NCI-H1105 (cell line): ENCODE measurements around the gene CCDC178.
"Not testable (repeated sequence)": the region's sequence is repeated elsewhere in the genome, so short reads cannot be mapped to it uniquely, and the experiment has no call there.

ENCODE experiments used
- DNase-seq: peaks from one replicate; lab custom pipeline; 2025; lab: John Stamatoyannopoulos, UW

Gene CCDC178

DNA sequence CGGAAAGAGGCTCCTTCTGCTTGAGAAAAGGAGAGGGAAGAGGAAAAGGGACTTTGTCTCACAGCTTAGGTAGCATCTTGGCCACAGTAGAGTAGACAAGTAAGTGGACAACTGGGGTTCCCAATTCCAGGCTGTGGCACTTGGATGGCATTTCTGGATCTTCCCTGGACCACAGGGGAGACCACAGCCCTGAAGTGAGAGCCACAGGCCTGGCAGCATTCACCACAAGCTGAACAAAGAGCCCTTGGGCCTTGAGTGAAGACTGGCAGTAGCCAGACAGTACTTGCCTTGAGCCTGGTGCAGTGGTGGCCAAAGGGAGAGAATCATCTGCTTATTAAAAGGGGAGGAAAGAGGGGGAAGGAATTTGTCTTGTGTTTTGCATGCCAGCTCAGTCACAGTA is 441.6 kb downstream of the CCDC178 start:
- no peak for DNase-seq

GRCh38 chr18:32998285-32998684 is 442.2 kb downstream of the CCDC178 start:
- DNase-seq, result no peak

DNA sequence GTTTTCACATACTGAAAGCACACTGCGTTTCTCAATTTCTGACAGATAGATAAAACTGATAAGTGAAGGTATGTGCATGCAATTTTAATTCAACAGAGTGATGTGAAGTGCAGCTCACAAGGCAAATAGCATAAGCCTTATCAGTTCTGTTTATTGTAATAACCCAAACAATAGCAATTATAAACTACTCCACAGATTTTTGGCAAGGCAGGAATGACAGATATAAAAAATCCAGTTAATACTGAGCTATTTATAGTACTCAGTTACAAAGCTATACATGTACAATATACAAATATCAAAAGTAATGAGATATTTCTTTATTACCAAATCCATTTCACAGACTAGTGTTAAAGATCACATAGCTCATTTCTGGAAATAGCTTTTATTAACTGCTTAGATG is 456.8 kb downstream of the CCDC178 start:
- DNase-seq, result no peak

GRCh38 chr18:32980896-32981295 is 459.6 kb downstream of the CCDC178 start:
- no peak for DNase-seq

DNA sequence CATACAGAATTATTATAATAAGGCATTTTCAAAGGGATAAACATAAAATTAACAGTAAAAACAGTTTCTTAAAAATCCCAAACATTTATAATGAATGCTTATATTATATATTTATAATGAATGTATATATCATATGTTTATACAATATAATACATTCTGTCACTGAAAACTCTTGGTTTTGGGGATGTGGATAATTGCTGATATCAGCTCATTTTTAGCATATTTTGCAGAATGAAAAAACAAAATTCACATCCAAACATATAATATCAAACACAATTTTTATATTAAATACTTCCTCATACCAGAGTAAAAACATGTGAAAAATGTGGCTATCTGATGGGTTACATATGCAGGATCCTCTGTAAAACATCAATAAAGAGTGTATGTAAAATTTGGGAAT is 465.0 kb downstream of the CCDC178 start:
- no peak for DNase-seq

DNA sequence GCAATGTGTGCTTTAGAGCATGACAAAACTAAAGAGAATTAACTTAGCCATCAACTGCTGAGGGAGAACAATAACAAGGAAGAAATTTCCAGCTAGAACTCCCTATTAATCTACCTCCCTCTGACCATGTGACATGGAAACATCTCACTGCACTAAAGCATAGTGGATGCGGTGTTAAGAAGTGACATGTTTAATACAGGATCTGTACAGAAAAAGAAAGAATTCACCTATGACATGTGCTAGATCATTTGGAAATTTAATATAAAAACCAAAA is 465.4 kb downstream of the CCDC178 start:
- DNase-seq, result no peak

- peak; percentile 77 for DNase-seq
Observed at GRCh38 chr18:32974421-32975162, 465.9 kb downstream of the CCDC178 start.

DNA sequence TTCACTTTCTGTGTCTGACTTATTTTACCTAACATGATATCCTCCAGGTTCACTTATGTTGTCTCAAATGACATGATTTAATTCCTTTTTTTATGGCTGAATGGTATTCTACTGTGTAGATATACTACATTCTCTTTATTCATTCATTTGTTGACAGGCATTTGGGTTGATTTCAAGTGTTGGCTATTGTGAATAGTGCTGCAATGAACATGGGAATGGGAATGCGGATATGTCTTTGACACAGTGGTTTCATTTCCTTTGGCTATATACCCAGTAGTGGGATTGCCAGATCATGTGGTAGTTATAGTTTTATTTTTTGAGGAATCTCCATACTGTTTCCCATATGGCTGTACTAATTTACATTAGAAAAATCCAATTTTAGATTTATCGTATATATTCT is 472.3 kb downstream of the CCDC178 start:
- DNase-seq, result no peak

- DNase-seq, result no peak
Observed at GRCh38 chr18:32966141-32966540, 474.4 kb downstream of the CCDC178 start.

- DNase-seq, result no peak
Observed at GRCh38 chr18:32961538-32961937, 479.0 kb downstream of the CCDC178 start.

DNA sequence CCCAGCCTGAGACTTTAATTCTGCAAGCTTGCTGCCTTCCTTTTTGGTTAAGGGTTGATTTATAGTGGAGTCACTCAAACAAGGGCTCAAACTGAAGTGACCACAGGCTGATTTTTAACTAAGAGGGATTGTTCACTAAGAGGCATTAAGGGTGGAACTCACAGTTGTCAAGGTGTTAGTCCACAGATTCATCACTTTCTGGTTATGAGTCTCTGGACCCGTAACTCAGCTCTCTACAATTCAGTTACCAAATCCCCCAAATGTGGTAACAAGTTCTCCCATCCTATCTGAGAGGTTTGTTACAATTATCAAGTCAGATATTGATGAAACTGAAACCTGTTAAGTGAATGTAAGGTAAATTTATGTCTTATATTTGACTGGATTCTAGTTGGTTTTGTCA is 481.8 kb downstream of the CCDC178 start:
- no peak for DNase-seq

DNA sequence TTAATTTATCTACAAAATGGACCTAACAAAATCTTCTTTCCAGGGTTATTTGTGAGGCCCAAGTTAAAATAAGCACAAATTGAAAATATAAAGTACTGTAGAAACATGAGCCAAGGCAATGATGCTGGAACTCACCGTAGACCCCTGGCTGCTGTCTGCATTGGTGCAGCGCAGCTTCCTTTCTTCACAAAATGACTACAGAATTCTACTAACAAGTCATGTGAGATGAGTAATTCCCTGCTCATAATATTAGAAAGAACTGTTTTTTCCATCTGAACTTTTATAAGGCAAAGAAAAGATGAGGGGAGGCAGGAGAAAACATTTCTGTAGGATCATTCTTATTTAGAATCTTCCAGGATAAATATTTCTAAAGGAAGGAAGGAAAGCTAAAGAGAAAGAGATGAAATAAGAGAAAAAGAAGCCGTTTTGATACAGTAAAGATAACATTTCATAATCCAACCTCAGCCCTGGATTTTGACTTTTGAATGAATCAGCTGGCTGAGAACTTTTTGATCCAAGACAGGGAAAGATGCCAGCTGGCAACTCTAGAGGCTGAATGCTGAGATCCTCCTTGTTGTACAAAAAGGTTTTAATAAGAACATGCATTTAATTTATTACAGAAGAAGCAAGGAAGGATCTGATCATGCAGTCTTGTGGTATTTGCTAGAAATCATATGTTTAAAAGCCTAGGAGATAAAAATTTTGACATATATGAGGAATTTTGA is 483.8 kb downstream of the CCDC178 start:
- DNase-seq, result no peak

DNA sequence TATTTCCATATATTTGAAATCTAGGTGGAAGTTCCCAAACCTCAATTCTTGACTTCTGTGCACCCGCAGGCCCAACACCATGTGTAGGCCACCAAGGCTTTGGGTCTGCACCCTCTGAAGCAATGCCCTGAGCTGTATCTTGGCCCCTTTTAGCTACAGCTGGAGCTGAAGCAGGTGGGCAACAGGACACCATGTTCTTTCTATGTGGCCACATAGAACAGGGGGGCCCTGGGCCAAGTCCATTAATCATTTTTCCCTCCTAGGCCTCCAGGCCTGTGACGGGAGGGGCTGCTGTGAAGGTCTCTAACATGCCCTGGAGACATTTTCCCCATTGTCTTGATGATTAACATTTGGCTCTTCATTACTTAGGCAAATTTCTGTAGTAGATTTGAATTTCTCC is 488.2 kb downstream of the CCDC178 start:
- not testable (repeated sequence) for DNase-seq

DNA sequence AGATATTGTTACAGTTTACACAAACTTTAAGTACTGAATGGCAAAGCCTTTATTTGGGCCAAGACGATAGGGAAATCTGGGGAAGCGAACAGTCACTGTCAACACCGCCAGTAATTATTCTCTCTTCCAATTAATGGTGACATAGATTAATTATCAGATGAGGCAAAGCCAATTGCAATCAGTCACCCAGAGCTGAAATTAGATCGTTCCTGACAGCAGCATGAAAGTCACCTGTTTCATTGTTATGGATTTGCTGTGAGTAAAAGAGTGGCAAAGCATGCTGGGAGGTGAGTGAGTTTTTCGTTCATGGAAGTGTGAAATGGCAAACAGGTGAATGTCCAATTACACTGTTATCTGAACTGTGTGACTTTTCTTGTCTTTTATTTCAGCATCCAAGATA is 502.9 kb downstream of the CCDC178 start:
- DNase-seq, result peak; percentile 49

DNA sequence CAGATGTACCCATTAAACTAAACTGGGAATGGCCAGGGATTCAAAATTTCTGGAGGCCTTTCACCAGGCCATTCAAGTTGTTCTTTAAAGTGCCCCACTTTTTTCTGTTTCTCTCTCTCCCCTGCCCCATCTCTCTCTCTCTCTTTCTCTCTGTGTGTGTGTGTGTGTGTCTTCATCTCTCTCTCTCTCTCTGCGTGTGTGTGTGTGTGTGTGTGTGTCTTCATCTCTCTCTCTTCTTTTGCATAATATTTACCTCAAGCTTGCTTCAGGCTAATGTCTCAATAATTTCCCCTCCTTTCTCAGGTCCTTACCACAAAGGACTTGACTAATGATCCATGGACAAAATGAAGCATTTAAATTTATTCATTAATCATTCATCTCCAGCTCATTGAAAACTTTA is 503.5 kb downstream of the CCDC178 start:
- DNase-seq, result no peak

DNA sequence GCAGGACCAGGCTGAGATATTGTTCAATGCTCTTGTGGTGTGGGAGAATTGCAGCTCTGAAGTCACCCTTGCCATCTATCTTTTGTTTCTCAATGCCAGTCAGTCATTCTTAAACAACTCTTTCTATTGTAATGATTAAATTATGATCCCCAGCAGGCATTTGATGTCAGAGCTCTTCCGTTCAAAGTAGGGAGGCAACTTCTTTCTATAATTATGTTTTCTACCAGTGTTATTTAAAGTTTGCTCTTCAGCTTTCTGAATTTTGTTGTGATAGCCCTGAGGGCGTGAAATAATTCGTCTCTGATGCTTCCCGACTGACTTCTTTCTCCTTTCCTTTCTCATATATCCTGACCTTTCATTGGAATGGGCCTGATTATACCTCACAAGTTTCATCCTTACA is 506.3 kb downstream of the CCDC178 start:
- no peak for DNase-seq

DNA sequence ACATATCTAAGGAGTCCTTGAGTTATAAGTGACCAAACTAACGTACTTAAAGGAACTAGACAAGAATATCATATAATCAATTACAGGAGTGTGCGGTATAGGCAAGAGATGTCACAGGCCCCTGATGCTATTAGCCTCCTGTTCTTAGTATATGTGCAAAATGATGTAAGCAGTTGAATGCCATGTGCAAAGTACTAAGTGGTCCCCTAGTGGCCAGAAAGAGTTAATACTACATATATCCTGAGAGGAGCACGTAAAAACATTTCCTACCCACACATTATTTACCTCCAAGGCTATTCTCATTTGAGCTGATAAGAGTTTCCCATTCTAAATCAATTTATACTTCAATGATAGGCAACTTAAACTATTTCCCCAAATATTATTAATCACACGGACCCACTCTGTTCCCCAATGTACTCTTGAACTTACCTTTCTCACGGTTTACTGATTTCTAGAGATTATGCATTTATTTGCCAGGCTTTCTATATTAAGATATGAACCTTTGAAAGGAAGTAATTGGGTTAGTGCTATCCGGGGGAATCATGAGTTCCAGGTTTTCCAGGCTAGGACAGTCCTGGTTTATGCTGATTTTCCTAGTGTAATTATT is 509.7 kb downstream of the CCDC178 start:
- peak; percentile 3 for DNase-seq

DNA sequence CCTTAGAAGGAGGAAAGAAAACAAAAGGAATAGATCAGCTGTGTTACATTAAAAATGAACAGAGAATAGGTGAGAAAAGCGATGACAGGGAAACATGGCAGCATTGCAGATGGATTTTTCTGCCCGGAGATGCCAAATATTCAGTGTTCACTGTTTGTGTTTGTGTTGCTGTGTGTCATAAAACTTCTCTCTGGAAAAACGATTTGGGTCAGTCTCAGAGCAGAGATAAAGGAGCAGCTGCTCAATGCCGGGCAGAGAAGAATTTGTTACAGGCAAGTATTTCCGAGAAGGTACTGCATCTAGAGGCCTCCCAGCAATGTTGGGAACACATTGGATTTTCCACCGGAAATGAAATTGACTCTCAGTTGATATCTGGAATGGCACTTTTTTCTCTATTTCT is 511.3 kb downstream of the CCDC178 start:
- DNase-seq, result no peak

GRCh38 chr18:32922951-32923430 is 517.5 kb downstream of the CCDC178 start:
- DNase-seq, result no peak

DNA sequence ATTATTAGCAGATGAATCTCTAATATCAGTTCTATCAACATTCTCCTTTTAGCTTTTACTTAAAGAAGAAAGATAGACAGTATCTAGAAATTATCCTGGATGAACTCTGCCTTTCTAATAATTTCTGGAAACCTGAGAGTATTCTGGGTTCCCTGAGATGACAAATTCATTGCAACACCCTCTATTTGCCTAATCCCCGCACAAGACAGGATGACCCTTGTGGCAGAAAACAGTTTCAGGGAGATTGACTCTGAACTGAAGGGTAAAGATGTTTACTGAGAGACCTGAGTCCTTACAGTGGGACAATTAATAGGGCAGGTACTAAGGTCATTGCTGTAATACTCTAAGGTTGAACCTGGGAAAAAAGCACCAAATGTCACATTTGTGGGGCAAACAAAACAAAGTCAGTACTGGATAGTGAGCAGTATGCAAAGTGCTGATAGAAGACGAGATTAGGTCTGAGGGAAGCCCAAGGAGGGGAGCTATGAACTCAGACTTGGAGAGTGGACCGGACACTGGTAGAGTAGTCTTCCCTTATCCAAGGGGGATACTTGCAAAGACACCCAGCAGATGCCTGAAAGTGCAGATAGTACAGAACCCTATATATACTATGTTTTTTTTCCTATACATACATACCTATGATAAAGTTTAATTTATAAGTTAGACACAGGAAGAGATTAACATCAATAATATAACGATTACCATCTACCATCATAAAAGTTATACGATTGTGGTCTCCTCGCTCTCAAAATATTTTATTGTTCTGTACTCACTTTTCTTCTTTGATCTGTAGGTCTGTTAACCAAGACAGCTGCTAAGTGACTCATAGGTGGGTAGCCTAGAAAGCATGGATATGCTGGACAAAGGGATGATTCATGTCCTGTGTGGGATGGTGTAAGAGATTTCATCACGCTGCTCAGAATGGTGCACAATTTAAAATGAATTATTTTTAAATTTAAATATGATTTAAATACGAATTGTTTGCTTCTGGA is 519.4 kb downstream of the CCDC178 start:
- DNase-seq, result no peak

DNA sequence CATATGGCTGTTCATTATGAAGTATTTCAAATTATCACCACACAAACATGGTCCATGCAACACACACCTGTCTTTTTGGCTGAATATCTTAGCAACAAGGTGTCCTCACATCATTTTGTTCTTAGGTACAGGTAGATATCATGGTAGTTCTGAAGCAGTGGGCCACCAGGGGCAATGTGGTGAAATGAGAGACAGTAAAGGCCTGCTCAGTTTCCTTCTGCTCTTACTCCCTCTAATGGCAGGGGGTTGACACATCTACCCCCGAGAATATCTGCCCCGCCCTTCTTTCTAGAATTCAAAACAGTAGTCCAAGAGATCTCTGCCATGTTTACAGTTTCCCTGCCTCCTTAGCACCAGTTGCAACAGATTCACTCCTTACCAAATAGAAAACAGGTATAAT is 520.7 kb downstream of the CCDC178 start:
- DNase-seq, result peak; percentile 7

GRCh38 chr18:32918692-32919250 is 521.8 kb downstream of the CCDC178 start:
- DNase-seq, result no peak
